Activated naive CD4-positive, alpha-beta T cell treated with anti-CD3 and anti-CD28 coated beads, Interleukin-2, amount 10 ng/mL, durations not matched to agents 5 hours and 36 hours (primary cell): ENCODE results near the gene RBBP5. TPM values are rescaled to one million over a fixed set of nuclear protein-coding genes. Genes with fewer than 3 reads are reported as not detected.

Experiments used
- total RNA-seq, 2 experiments: library from RNA; stranded (reverse); gene quantifications; one replicate each; pipeline ENCODE4 v1.2.3, GENCODE V29; 2021

Gene RBBP5, protein sequence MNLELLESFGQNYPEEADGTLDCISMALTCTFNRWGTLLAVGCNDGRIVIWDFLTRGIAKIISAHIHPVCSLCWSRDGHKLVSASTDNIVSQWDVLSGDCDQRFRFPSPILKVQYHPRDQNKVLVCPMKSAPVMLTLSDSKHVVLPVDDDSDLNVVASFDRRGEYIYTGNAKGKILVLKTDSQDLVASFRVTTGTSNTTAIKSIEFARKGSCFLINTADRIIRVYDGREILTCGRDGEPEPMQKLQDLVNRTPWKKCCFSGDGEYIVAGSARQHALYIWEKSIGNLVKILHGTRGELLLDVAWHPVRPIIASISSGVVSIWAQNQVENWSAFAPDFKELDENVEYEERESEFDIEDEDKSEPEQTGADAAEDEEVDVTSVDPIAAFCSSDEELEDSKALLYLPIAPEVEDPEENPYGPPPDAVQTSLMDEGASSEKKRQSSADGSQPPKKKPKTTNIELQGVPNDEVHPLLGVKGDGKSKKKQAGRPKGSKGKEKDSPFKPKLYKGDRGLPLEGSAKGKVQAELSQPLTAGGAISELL
- 10 to 100 TPM; 18.9 to 19.4 TPM for total RNA-seq

GRCh38 chr1:205121660-205122488 lies at the start of gene RBBP5:
Gene RBBP5, minus strand, starts transcription at chr1:205121978. Its CDS starts 105 bp downstream, at chr1:205121873.

GRCh38 chr1:205084360-205084759 lies 37.4 kb downstream of the RBBP5 start, which contains the start of gene TMEM81:
Gene TMEM81, minus strand, starts transcription at chr1:205084460. Its CDS starts 140 bp downstream, at chr1:205084320.

DNA sequence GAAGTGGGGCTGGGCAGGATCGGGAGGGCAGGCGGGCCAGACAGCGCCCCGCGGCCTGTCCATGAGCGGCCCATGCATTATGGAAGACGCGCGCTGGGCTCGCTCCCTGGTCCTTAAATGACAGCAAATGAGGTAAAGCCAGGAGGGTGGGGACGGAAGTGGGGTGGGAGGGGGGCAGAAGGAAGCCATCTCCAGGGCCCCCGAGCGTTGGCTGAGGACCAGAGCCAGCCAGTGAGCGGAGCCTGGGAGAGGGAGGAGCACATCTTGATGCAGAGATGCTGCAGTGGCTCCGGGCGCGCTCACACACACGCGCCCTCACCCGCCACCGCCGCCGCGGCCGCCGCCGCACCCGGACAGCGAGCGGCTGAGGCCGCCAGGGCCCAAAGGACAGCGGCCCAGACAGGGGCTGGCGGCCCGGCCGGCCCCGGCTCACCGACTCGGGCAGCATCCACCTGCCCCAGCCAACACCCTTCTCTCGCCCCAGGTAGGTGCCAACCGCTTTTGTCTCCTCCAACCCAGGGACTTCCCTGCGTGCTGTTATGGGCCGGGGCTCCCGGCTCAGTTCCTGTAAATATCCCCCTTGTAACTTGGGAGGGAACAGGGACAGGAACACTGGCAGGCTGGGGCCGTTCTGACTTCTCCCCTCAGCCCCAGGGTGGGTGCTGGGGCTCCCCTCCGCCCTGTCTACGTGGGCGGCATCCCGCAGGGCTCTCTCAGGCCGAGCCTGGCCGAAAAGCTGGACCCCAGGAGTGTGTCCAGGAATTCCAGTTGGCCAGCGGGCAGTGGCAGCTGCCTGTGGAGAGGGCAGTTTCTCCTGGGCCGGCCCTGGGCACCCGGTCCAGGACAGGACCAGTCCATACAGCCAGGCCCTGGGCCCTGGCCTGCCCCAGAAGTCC lies 78.6 kb downstream of the RBBP5 start, which contains the start of gene CNTN2:
Gene CNTN2, plus strand, starts transcription at position 302 of the 896 bp plus-strand sequence. CDS start 9,974 bp downstream, outside the sequence.

Other genes starting within 250 kb of the RBBP5 start
- gene CNTN2, start 78.8 kb downstream of the RBBP5 start, total RNA-seq, result not detected
- gene TMEM81, start 37.5 kb downstream of the RBBP5 start, total RNA-seq, result 1 to 10 TPM; 2.6 to 3.1 TPM
- gene DSTYK, start 89.7 kb upstream of the RBBP5 start, total RNA-seq, result 1 to 10 TPM; 8.7 to 9.4 TPM
- gene TMCC2, start 106.0 kb upstream of the RBBP5 start, total RNA-seq, result 1 to 10 TPM; 1.1 TPM
- gene NUAK2, start 199.8 kb upstream of the RBBP5 start, total RNA-seq, result 10 to 100 TPM; 19.2 to 20.0 TPM
- not detected for gene KLHDC8A, start 234.9 kb upstream of the RBBP5 start, total RNA-seq